ENCODE measurements around the gene MYH10. TPM values are rescaled to one million over a fixed set of nuclear protein-coding genes. Genes with fewer than 3 reads are reported as not detected.

Gene MYH10
- total RNA-seq, 1 experiment from 2014 or later, result 74.0 TPM

- no TSS peak for BruUV-seq (replicated peaks)
- CTCF ChIA-PET, result no interaction called here
Measured at GRCh38 chr17:8439681-8440080, 190.8 kb downstream of the MYH10 start.

GRCh38 chr17:8438441-8438840 lies 192.1 kb downstream of the MYH10 start:
- H3K36me3 ChIP-seq (ENCODE audit: control insufficient read depth, insufficient read depth, low read length), result no peaks in the 10 kb centered on the region
- intact Hi-C loops (cut with micrococcal nuclease; ENCODE audit: unreplicated experiment), result no loop called here
- Mint-ChIP-seq H3K27ac (ENCODE audit: unreplicated experiment) (no peak overlapping the region), H3K4me3 (ENCODE audit: unreplicated experiment) (no peak overlapping the region), H3K4me1 (ENCODE audit: low read depth, unreplicated experiment) (no peaks in the 10 kb centered on the region), H3K36me3 (ENCODE audit: insufficient read depth, unreplicated experiment) (peaks cover 16% of the 10 kb centered on the region), H3K9me3 (ENCODE audit: unreplicated experiment) (no peaks in the 10 kb centered on the region), H3K27me3 (ENCODE audit: insufficient read depth, unreplicated experiment) (no peaks in the 10 kb centered on the region)
- no peak for TF ChIP-seq CTCF (IDR thresholded peaks at IDR 0.05; ENCODE audit: insufficient read depth in 1 of 2, low read depth in 1 of 2, low read length in 1 of 2, severe bottlenecking in 1 of 2, unreplicated experiment in 1 of 2)
- no peak overlapping the region for H3K4me3 ChIP-seq (ENCODE audit: low read depth, low read length)
- H3K27me3 ChIP-seq (replicated peaks; ENCODE audit: control insufficient read depth, insufficient read depth, low read length), result no peaks in the 10 kb centered on the region
- ChIA-PET POLR2A (no interaction called here), CTCF (no interaction called here)
- H3K9me3 ChIP-seq, result no peaks in the 10 kb centered on the region
- no peaks in the 10 kb centered on the region for H3K4me1 ChIP-seq
- DNase-seq, result no peak
- no TSS peak for BruUV-seq (replicated peaks)

More at GRCh38 chr17:8439681-8440080, 190.8 kb downstream of the MYH10 start:
- H3K4me3 ChIP-seq (ENCODE audit: low read depth, low read length), result no peak overlapping the region
- Mint-ChIP-seq H3K36me3 (ENCODE audit: insufficient read depth, unreplicated experiment) (peaks cover 21% of the 10 kb centered on the region), H3K27me3 (ENCODE audit: insufficient read depth, unreplicated experiment) (no peaks in the 10 kb centered on the region), H3K27ac (ENCODE audit: unreplicated experiment) (no peak overlapping the region), H3K4me1 (ENCODE audit: low read depth, unreplicated experiment) (no peaks in the 10 kb centered on the region), H3K4me3 (ENCODE audit: unreplicated experiment) (no peak overlapping the region), H3K9me3 (ENCODE audit: unreplicated experiment) (no peaks in the 10 kb centered on the region)
- no peak for DNase-seq
- H3K9me3 ChIP-seq, result no peaks in the 10 kb centered on the region
- POLR2A ChIA-PET, result no interaction called here
- no peak for TF ChIP-seq CTCF (IDR thresholded peaks at IDR 0.05; ENCODE audit: insufficient read depth in 1 of 2, low read depth in 1 of 2, low read length in 1 of 2, severe bottlenecking in 1 of 2, unreplicated experiment in 1 of 2)
- intact Hi-C loops (cut with micrococcal nuclease; ENCODE audit: unreplicated experiment), result no loop called here
- no peaks in the 10 kb centered on the region for H3K36me3 ChIP-seq (ENCODE audit: control insufficient read depth, insufficient read depth, low read length)
- no peaks in the 10 kb centered on the region for H3K4me1 ChIP-seq
- H3K27me3 ChIP-seq (replicated peaks; ENCODE audit: control insufficient read depth, insufficient read depth, low read length), result no peaks in the 10 kb centered on the region

- peak overlapping the region; percentile 85 for H3K4me3 Mint-ChIP-seq (ENCODE audit: unreplicated experiment)
- no peak for DNase-seq
- peak overlapping the region; percentile 86 for H3K27ac Mint-ChIP-seq (ENCODE audit: unreplicated experiment)
- peak overlapping the region; percentile 84 for H3K4me3 ChIP-seq (ENCODE audit: low read depth, low read length)
- intact Hi-C loops (cut with micrococcal nuclease; ENCODE audit: unreplicated experiment), result no loop called here
- ChIA-PET POLR2A (interaction anchor here (0.8 kb wide), 1 partner anchor 52 kb away, joined by 3 read pairs; no protein-coding TSS in a partner anchor), CTCF (interaction anchor here (0.6 to 2.1 kb wide), 3 partner anchors 26 to 406 kb away, joined by 3 to 10 read pairs (median 4); no protein-coding TSS in a partner anchor)
- H3K27me3 Mint-ChIP-seq (ENCODE audit: insufficient read depth, unreplicated experiment), result no peaks in the 10 kb centered on the region
- H3K36me3 Mint-ChIP-seq (ENCODE audit: insufficient read depth, unreplicated experiment), result peaks cover 16% of the 10 kb centered on the region
- no peaks in the 10 kb centered on the region for H3K27me3 ChIP-seq (replicated peaks; ENCODE audit: control insufficient read depth, insufficient read depth, low read length)
- H3K4me1 ChIP-seq, result no peaks in the 10 kb centered on the region
- H3K4me1 Mint-ChIP-seq (ENCODE audit: low read depth, unreplicated experiment), result no peaks in the 10 kb centered on the region
- H3K9me3 Mint-ChIP-seq (ENCODE audit: unreplicated experiment), result no peaks in the 10 kb centered on the region
- BruUV-seq (replicated peaks), result TSS peak; percentile 51
- no peak for TF ChIP-seq CTCF (IDR thresholded peaks at IDR 0.05; ENCODE audit: insufficient read depth in 1 of 2, low read depth in 1 of 2, low read length in 1 of 2, severe bottlenecking in 1 of 2, unreplicated experiment in 1 of 2)
- no peaks in the 10 kb centered on the region for H3K9me3 ChIP-seq
- no peaks in the 10 kb centered on the region for H3K36me3 ChIP-seq (ENCODE audit: control insufficient read depth, insufficient read depth, low read length)
Measured at GRCh38 chr17:8436844-8437171, 193.7 kb downstream of the MYH10 start.
